Hematopoietic multipotent progenitor cell (in vitro differentiated cells): Measurements from ENCODE around the gene C3orf20. TPM values are rescaled to one million over a fixed set of nuclear protein-coding genes. Genes with fewer than 3 reads are reported as not detected.
"Not testable (repeated sequence)": the region's sequence is repeated elsewhere in the genome, so short reads cannot be mapped to it uniquely, and the experiment has no call there.

Experiments
- DNase-seq, 3 donors: peaks; one replicate each; pipeline ENCODE4 v3.0.0-alpha.2; 2011 to 2015; ENCODE audit warnings: low read depth in 2 of 3, low spot score in 2 of 3
- total RNA-seq: library from RNA; depleted of rRNA; stranded (reverse); fragments of >200 nt; gene quantifications from one replicate; pipeline ENCODE4 v1.2.3, GENCODE V29; 2012

Gene C3orf20
- total RNA-seq, 1 donor: under 0.01 TPM

- not testable (repeated sequence) for DNase-seq
Observed at GRCh38 chr3:14752979-14753378, 78.0 kb downstream of the C3orf20 start.

DNA sequence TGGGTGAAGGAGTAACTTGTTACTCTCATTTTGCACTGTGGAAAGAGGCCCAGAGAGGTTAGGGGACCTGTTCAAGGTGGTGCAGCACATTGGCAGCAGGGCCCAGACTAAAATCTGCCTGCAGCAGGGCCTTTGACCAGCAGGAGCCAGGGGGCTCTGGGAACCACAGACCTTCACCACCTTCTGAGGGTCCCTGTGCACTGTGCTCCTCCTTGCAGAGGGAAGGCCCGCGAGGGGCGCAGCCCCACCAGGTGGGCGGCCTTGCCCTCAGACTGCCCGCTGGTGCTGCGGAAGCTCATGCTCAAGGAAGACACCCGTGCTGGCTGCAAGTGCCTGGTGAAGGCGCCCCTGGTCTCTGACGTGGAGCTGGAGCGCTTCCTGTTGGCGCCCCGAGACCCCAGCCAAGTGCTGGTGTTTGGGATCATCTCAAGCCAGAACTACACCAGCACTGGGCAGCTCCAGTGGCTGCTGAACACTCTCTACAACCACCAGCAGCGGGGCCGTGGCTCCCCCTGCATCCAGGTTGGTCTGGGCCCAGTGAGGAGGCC lies 82.3 kb downstream of the C3orf20 start:
- no peak for DNase-seq

- DNase-seq: no peak
Observed at GRCh38 chr3:14758297-14758696, 83.4 kb downstream of the C3orf20 start.

DNA sequence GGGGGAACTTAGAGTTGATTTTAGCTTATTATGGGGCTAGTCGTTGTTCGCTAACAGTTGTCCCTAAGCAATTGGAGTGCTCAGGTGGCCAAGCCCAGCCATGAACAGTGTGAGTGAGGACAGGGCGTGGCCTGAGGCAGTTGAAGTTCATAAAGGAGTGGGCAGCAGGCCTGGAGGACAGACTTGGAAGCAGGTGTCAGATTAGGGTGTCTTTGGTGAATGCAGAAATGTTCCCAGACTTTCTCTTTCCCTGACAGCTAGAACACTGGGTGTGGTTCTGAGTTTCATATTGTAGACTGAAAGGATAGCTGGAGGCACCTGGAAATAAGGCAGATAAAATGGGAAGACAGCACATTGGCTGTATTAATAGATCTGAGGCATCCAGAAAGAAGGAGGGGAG lies 84.0 kb downstream of the C3orf20 start:
- no peak for DNase-seq

GRCh38 chr3:14760185-14760584 lies 85.2 kb downstream of the C3orf20 start:
- no peak for DNase-seq

GRCh38 chr3:14761121-14761672 lies 86.3 kb downstream of the C3orf20 start:
- peak in 2 of 3 donors; percentile 94 to 98 for DNase-seq

- peak in 1 of 3 donors; percentile 17 for DNase-seq
Observed at GRCh38 chr3:14761866-14762265, 86.9 kb downstream of the C3orf20 start.

GRCh38 chr3:14762701-14763100 lies 87.8 kb downstream of the C3orf20 start:
- no peak for DNase-seq

- DNase-seq: no peak
Observed at GRCh38 chr3:14764331-14765059, 89.6 kb downstream of the C3orf20 start.

DNA sequence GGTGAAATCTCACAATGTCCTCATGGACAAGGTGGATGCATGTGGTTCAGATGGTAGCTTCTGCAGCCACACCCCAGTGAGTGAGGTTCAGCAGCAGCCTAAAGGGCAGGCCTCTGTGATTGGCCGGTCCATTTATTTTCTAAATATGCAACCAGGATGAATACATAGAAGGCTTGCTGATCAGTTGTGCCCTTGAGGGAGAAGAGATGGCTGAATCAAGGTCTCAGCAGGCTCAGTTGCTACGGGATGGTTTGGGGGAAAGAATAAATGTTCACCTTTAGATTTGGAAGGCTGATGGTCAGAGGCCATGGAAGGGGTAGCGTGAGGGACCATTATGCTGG lies 90.1 kb downstream of the C3orf20 start:
- DNase-seq: no peak

- DNase-seq: no peak
Observed at GRCh38 chr3:14765576-14766427, 90.9 kb downstream of the C3orf20 start.

GRCh38 chr3:14766428-14767244 lies 91.7 kb downstream of the C3orf20 start:
- DNase-seq: no peak

GRCh38 chr3:14767245-14768051 lies 92.5 kb downstream of the C3orf20 start:
- DNase-seq: no peak

GRCh38 chr3:14768182-14768790 lies 93.3 kb downstream of the C3orf20 start:
- DNase-seq: no peak

GRCh38 chr3:14768881-14769280 lies 93.9 kb downstream of the C3orf20 start:
- no peak for DNase-seq

- no peak for DNase-seq
Observed at GRCh38 chr3:14769544-14770325, 94.8 kb downstream of the C3orf20 start.

DNA sequence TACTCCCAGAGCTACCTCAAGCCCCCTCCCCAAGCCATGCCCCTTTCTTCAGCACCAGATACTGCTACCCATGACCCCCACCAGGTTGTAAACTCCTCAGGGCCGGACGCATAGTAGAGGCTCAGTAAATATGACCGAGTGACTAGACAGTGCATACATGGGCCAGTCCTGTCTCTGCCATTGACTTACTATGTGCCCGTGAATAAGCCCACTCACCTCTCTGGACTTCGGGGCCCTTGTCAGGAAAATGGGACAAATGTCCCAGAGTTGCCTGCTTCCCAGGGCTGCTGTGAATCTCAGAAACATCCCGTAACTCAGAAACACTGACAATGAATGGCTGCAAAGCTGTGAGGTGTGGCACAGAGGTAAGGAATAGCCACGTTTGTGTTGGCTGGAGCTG lies 95.7 kb downstream of the C3orf20 start:
- DNase-seq: no peak
